NCI-H2227 (cell line): ENCODE data around the gene POLE2.
"Not testable (repeated sequence)": the region's sequence is repeated elsewhere in the genome, so short reads cannot be mapped to it uniquely, and the experiment has no call there.

Source experiments
- DNase-seq: peaks from one replicate; lab custom pipeline; 2025; ENCODE audit not compliant: unreplicated experiment; lab: John Stamatoyannopoulos, UW

Gene POLE2

GRCh38 chr14:49620182-49621113 lies 67.6 kb downstream of the POLE2 start, which contains the start of the genes MGAT2 and RPL36AL:
Gene MGAT2, plus strand, starts transcription at chr14:49620799. Its CDS starts 470 bp downstream, at chr14:49621269.
Gene RPL36AL, minus strand, starts transcription at chr14:49620626. Its CDS starts 1,522 bp downstream, at chr14:49619104.
- DNase-seq: peak; percentile 98

GRCh38 chr14:49619730-49620129 lies 68.3 kb downstream of the POLE2 start:
- no peak for DNase-seq

- DNase-seq: not testable (repeated sequence)
These were observed 68.7 kb downstream of the POLE2 start for GRCh38 chr14:49619273-49619672.

- no peak for DNase-seq
These were observed 70.0 kb downstream of the POLE2 start for GRCh38 chr14:49617852-49618519.

GRCh38 chr14:49615776-49616175 lies 72.2 kb downstream of the POLE2 start:
- no peak for DNase-seq

- no peak for DNase-seq
These were observed 73.8 kb downstream of the POLE2 start for GRCh38 chr14:49614196-49614595.

GRCh38 chr14:49612671-49613070 lies 75.3 kb downstream of the POLE2 start:
- DNase-seq: no peak

- DNase-seq: no peak
These were observed 75.8 kb downstream of the POLE2 start for GRCh38 chr14:49612251-49612650.

- no peak for DNase-seq
These were observed 80.4 kb downstream of the POLE2 start for GRCh38 chr14:49607583-49607982.

- DNase-seq: peak; percentile 91
These were observed 89.3 kb downstream of the POLE2 start, which contains the start of gene LRR1 for GRCh38 chr14:49598485-49599300. Gene LRR1, plus strand, starts transcription at chr14:49598940. Its CDS starts 81 bp downstream, at chr14:49599021.

GRCh38 chr14:49598189-49598484 lies 89.9 kb downstream of the POLE2 start:
- DNase-seq: peak; percentile 63

GRCh38 chr14:49594347-49595091 lies 93.5 kb downstream of the POLE2 start:
- DNase-seq: no peak
